ENCODE data around the gene DELE1.

DNA sequence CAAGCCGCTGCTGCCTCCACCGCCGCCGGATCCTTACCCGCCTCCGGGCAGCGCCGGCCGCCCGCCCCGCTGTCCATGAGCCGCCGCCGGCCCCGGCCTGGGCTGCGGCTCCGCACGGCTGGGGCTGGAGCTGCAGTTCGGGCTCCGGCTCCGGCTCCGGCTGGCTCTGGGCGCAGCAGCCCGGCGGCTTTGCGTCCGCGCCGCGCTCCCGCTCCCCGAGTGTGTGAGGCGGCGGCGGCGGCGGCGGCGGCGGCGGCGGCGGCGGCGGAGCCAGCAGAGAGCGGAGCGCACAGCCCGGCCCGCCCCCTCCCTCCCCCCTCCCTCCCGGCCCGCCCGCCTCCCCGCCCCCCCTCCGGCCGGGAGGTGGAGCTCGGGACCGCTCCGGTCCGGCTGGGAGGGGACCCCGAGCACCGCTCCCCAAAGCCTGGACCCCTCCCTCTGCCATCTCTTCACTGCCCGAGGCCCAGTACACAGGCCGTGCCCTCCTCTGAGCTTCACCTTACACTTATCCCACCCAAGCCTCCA lies 45.4 kb upstream of the DELE1 start, which contains the start of gene PCDH1:
- TF ChIP-seq, protein P1, sequence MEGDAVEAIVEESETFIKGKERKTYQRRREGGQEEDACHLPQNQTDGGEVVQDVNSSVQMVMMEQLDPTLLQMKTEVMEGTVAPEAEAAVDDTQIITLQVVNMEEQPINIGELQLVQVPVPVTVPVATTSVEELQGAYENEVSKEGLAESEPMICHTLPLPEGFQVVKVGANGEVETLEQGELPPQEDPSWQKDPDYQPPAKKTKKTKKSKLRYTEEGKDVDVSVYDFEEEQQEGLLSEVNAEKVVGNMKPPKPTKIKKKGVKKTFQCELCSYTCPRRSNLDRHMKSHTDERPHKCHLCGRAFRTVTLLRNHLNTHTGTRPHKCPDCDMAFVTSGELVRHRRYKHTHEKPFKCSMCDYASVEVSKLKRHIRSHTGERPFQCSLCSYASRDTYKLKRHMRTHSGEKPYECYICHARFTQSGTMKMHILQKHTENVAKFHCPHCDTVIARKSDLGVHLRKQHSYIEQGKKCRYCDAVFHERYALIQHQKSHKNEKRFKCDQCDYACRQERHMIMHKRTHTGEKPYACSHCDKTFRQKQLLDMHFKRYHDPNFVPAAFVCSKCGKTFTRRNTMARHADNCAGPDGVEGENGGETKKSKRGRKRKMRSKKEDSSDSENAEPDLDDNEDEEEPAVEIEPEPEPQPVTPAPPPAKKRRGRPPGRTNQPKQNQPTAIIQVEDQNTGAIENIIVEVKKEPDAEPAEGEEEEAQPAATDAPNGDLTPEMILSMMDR (IDR thresholded peaks at IDR 0.05; ENCODE audit: borderline replicate concordance, extremely low read depth, low read length, poor library complexity, severe bottlenecking): no peak
- TF ChIP-seq EZH2 (IDR thresholded peaks at IDR 0.05; ENCODE audit: borderline replicate concordance, low read depth, low read length, severe bottlenecking): no peak
